ENCODE results near the gene NUDT8. TPM values are rescaled to one million over a fixed set of nuclear protein-coding genes. Genes with fewer than 3 reads are reported as not detected.

Gene NUDT8
- polyA plus RNA-seq, 1 donor (not counting 4 experiments of a cell fraction or from before 2014, with no cell fraction given) = 1.1 TPM

- H3K9me1 ChIP-seq (ENCODE audit: control insufficient read depth, extremely low read depth, insufficient read depth, low read length) = peaks cover 3% of the 10 kb centered on the region
- no peak overlapping the region for H2AFZ ChIP-seq (ENCODE audit: control insufficient read depth, low read length)
- H3K4me1 ChIP-seq (ENCODE audit: control insufficient read depth, extremely low read depth, insufficient read depth, low read length) = peaks cover 21% of the 10 kb centered on the region
- no peak overlapping the region for H3K4me2 ChIP-seq (ENCODE audit: control insufficient read depth, extremely low read depth, insufficient read depth, low read depth, low read length)
- H3K79me2 ChIP-seq (ENCODE audit: control insufficient read depth, insufficient read depth, low read length) = peaks cover 24% of the 10 kb centered on the region
- TF ChIP-seq, protein P1, sequence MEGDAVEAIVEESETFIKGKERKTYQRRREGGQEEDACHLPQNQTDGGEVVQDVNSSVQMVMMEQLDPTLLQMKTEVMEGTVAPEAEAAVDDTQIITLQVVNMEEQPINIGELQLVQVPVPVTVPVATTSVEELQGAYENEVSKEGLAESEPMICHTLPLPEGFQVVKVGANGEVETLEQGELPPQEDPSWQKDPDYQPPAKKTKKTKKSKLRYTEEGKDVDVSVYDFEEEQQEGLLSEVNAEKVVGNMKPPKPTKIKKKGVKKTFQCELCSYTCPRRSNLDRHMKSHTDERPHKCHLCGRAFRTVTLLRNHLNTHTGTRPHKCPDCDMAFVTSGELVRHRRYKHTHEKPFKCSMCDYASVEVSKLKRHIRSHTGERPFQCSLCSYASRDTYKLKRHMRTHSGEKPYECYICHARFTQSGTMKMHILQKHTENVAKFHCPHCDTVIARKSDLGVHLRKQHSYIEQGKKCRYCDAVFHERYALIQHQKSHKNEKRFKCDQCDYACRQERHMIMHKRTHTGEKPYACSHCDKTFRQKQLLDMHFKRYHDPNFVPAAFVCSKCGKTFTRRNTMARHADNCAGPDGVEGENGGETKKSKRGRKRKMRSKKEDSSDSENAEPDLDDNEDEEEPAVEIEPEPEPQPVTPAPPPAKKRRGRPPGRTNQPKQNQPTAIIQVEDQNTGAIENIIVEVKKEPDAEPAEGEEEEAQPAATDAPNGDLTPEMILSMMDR (optimal IDR thresholded peaks at IDR 0.05 in 1 of 3, IDR thresholded peaks at IDR 0.05 in 1 of 3, conservative IDR thresholded peaks at IDR 0.05 in 1 of 3; ENCODE audit: extremely low read depth in 1 of 3, insufficient read depth in 2 of 3, low read length in 3 of 3) = no peak
- peaks cover 23% of the 10 kb centered on the region for H4K20me1 ChIP-seq (ENCODE audit: control insufficient read depth, extremely low read depth, insufficient read depth, low read length)
- H3K27me3 ChIP-seq (ENCODE audit: control insufficient read depth, extremely low read depth, insufficient read depth, low read length) = no peaks in the 10 kb centered on the region
- no peak overlapping the region for H3K9ac ChIP-seq (ENCODE audit: control insufficient read depth, extremely low read depth, insufficient read depth, low read length)
- FAIRE-seq (no peak), DNase-seq (ENCODE audit: low read depth, low spot score) (no peak)
- H3K27ac ChIP-seq (ENCODE audit: control insufficient read depth, insufficient read depth, low read length) = no peak overlapping the region
- no peak overlapping the region for H3K4me3 ChIP-seq (ENCODE audit: control insufficient read depth in 2 of 3, extremely low read depth in 1 of 3, insufficient read depth in 2 of 3, low read depth in 1 of 3, low read length in 3 of 3)
- H3K9me3 ChIP-seq (ENCODE audit: control insufficient read depth, low read depth, low read length) = no peaks in the 10 kb centered on the region
- peaks cover 20 to 30% of the 10 kb centered on the region in 2 experiments for H3K36me3 ChIP-seq (ENCODE audit: control insufficient read depth in 2 of 2, extremely low read depth in 1 of 2, insufficient read depth in 2 of 2, low read length in 2 of 2)
- dilution Hi-C loops (cut with MboI; ENCODE audit: extremely low pct_ligation_motif_present, low sequenced_read_pairs) = no loop called here
Measured at GRCh38 chr11:67588136-67588503, 41.6 kb downstream of the NUDT8 start.

DNA sequence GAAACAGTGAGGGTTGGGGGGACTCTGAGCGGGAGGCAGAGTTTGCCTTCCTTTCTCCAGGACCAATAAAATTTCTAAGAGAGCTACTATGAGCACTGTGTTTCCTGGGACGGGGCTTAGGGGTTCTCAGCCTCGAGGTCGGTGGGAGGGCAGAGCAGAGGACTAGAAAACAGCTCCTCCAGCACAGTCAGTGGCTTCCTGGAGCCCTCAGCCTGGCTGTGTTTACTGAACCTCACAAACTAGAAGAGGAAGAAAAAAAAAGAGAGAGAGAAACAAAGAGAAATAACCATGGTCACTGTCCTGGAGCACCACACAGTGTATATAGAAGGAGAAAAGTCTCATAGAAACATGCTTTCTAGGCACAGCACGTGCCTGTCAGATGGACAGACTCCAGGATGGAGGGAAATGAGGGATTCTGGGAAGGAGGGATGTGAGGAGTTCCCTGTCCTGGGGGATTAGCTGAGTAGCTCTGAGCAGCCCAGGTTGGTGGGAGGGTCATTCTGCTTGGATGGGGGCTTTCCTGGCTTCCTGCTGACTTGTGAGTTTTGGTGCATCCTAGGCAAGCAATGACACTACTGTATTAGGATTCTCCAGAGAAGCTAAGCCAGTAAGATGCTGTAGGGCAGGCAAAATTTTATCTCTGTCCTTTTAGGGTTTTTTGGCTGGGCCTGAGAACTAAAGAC, 43.0 kb downstream of the NUDT8 start:
- Histone ChIP-seq H3K27me3 (ENCODE audit: control insufficient read depth, extremely low read depth, insufficient read depth, low read length) (no peaks in the 10 kb centered on the region), H4K20me1 (ENCODE audit: control insufficient read depth, extremely low read depth, insufficient read depth, low read length) (peaks cover 23% of the 10 kb centered on the region), H3K9me1 (ENCODE audit: control insufficient read depth, extremely low read depth, insufficient read depth, low read length) (peaks cover 3% of the 10 kb centered on the region), H3K4me3 (ENCODE audit: control insufficient read depth in 2 of 3, extremely low read depth in 1 of 3, insufficient read depth in 2 of 3, low read depth in 1 of 3, low read length in 3 of 3) (no peak overlapping the region), H3K9ac (ENCODE audit: control insufficient read depth, extremely low read depth, insufficient read depth, low read length) (no peak overlapping the region), H3K4me2 (ENCODE audit: control insufficient read depth, extremely low read depth, insufficient read depth, low read depth, low read length) (no peak overlapping the region), H3K9me3 (ENCODE audit: control insufficient read depth, low read depth, low read length) (no peaks in the 10 kb centered on the region), H2AFZ (ENCODE audit: control insufficient read depth, low read length) (no peak overlapping the region), H3K36me3 (ENCODE audit: control insufficient read depth in 2 of 2, extremely low read depth in 1 of 2, insufficient read depth in 2 of 2, low read length in 2 of 2) (peaks cover 20 to 30% of the 10 kb centered on the region in 2 experiments), H3K27ac (ENCODE audit: control insufficient read depth, insufficient read depth, low read length) (no peak overlapping the region), H3K4me1 (ENCODE audit: control insufficient read depth, extremely low read depth, insufficient read depth, low read length) (peaks cover 28% of the 10 kb centered on the region), H3K79me2 (ENCODE audit: control insufficient read depth, insufficient read depth, low read length) (peaks cover 24% of the 10 kb centered on the region)
- TF ChIP-seq, protein P1 (optimal IDR thresholded peaks at IDR 0.05 in 1 of 3, IDR thresholded peaks at IDR 0.05 in 1 of 3, conservative IDR thresholded peaks at IDR 0.05 in 1 of 3; ENCODE audit: extremely low read depth in 1 of 3, insufficient read depth in 2 of 3, low read length in 3 of 3) = no peak
- TF ChIP-seq EZH2 (IDR thresholded peaks at IDR 0.05; ENCODE audit: low read length) = no peak
- dilution Hi-C loops (cut with MboI; ENCODE audit: extremely low pct_ligation_motif_present, low sequenced_read_pairs) = no loop called here
- FAIRE-seq (no peak), DNase-seq (ENCODE audit: low read depth, low spot score) (no peak)
